Central memory CD4-positive, alpha-beta T cell (primary cell): ENCODE results near the gene DYNC2H1.
"Not testable (repeated sequence)": the region's sequence is repeated elsewhere in the genome, so short reads cannot be mapped to it uniquely, and the experiment has no call there.

Experiments used
- DNase-seq: peaks from one replicate; pipeline ENCODE4 v3.0.0; 2022

Gene DYNC2H1

DNA sequence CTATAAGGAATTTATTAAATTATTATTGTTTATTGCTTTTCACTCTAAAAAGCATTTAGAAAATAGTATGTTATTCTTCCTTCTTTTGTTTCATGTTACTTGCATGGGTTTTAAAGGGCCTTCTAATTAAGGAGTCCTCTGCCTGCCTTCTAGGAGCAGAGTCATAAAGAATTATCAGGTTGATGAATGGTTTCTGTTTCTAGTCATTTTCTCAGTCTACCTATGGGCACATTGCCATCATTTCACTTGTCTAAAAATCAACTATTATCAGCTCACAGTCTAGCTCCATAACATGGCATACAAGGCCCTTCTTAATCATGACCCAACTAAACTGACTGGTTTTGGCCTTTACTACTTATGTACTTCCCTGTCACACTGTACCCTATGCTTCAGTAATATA, 16.2 kb downstream of the DYNC2H1 start:
- DNase-seq: no peak

DNA sequence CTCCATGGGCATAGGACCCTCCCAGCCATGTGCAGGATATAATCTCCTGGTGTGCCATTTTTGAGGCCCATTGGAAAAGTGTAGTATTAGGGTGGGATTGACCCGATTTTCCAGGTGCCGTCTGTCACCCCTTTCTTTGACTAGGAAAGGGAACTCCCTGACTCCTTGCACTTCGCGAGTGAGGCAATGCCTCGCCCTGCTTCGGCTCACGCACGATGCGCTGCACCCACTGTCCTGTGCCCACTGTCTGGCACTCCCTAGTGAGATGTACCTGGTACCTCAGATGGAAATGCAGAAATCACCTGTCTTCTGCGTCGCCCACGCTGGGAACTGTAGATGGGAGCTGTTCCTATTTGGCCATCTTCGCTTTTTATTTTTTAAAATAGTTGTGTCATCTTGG, 32.8 kb downstream of the DYNC2H1 start:
- not testable (repeated sequence) for DNase-seq

- DNase-seq: no peak
Observed at GRCh38 chr11:103147627-103148026, 38.4 kb downstream of the DYNC2H1 start.

DNA sequence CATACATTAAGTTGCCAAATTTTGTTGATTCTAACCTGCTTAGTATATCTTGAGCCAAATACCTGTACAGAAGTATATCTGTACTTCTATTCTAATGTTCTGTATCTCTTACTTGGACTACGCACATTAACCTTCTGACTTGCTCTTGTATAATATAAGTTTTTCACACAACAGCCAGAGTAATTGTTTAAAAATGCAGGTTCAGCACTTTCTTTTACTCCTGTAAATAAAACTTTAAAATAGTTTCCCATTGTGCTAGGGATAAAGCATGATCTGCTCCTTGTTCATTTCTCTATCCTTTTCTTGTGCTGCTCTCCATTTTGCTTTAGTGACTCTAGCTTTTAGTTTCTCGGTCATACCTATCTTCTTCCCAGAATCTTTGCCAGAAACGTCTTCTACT, 48.3 kb downstream of the DYNC2H1 start:
- no peak for DNase-seq

- DNase-seq: no peak
Observed at GRCh38 chr11:103164093-103164796, 55.0 kb downstream of the DYNC2H1 start.

GRCh38 chr11:103167166-103167565, 57.9 kb downstream of the DYNC2H1 start:
- no peak for DNase-seq

- no peak for DNase-seq
Observed at GRCh38 chr11:103170865-103171264, 61.6 kb downstream of the DYNC2H1 start.

DNA sequence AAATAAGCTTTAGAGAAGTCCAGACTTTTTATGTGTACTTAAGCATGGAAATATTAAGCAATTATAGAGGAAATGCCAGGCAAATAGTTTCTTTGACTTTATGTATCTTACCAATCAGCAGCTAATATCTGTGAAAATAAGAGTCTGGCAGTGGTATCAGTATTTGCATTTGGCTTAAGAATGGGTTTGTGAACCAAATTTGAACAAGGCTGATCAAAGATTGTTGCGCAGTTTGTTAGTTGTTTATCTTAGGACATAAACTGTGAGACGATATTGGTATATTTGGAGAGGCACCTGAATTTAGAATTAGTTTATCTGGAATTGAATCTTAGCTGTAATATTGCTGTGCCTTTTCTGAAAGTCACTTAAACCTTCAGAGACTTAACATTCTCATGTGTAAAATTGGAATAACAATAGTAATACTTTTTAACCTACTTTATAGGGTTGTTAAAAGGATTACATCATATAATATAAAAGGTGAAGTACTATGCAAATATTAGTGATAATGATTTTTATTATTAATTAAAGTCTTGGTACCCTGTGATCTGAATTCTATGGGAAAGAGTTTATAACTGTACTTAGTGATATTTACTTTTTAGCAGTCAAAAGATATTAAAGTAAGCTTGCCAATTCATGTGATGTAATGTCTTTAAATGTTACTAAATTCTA, 66.4 kb downstream of the DYNC2H1 start:
- no peak for DNase-seq

- no peak for DNase-seq
Observed at GRCh38 chr11:103183981-103184611, 74.9 kb downstream of the DYNC2H1 start.

- DNase-seq: no peak
Observed at GRCh38 chr11:103202048-103202651, 92.9 kb downstream of the DYNC2H1 start.

GRCh38 chr11:103210543-103210942, 101.3 kb downstream of the DYNC2H1 start:
- DNase-seq: no peak

GRCh38 chr11:103215812-103216211, 106.6 kb downstream of the DYNC2H1 start:
- DNase-seq: no peak

GRCh38 chr11:103220133-103220532, 110.9 kb downstream of the DYNC2H1 start:
- DNase-seq: no peak

- DNase-seq: no peak
Observed at GRCh38 chr11:103222806-103223205, 113.6 kb downstream of the DYNC2H1 start.

GRCh38 chr11:103228807-103229206, 119.6 kb downstream of the DYNC2H1 start:
- no peak for DNase-seq

DNA sequence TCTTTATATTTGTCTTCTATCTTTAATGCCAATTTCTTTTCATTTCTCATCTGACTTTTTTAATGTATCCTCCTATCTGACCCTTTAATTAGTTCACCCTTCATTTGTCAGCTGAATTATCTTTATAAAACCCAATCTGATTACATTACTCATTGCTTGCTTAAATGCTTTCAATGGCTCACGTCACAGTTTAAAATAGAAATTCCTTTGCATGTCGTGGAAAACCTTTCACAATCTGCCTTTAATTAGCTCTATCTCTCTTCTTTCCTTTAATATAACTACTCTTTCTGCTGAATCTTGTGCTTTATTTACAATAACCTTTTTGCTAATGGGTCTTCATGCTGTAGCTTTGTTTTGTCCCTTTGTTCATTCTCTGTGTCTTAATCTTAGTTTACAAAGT, 125.7 kb downstream of the DYNC2H1 start:
- DNase-seq: no peak

DNA sequence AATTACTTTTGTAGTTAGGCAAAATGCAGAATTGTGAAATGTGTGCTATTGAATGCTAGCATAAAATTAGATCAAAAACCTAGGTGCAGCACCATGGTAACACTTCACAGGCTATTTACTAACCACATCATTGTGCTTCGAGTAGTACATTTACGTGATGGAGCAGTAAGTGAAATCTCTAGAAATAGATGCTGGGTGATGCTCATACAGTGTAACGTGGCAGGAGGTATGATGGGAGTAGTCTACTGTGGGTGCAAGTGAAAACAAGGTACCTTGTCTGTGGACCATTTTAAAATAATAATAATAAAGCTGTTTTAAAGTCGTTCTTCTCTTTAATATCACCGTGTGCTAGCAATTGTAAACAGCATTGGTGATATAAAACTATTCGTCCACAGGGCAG, 132.3 kb downstream of the DYNC2H1 start:
- DNase-seq: no peak

- no peak for DNase-seq
Observed at GRCh38 chr11:103254123-103254522, 144.9 kb downstream of the DYNC2H1 start.

- DNase-seq: no peak
Observed at GRCh38 chr11:103257360-103257759, 148.1 kb downstream of the DYNC2H1 start.

DNA sequence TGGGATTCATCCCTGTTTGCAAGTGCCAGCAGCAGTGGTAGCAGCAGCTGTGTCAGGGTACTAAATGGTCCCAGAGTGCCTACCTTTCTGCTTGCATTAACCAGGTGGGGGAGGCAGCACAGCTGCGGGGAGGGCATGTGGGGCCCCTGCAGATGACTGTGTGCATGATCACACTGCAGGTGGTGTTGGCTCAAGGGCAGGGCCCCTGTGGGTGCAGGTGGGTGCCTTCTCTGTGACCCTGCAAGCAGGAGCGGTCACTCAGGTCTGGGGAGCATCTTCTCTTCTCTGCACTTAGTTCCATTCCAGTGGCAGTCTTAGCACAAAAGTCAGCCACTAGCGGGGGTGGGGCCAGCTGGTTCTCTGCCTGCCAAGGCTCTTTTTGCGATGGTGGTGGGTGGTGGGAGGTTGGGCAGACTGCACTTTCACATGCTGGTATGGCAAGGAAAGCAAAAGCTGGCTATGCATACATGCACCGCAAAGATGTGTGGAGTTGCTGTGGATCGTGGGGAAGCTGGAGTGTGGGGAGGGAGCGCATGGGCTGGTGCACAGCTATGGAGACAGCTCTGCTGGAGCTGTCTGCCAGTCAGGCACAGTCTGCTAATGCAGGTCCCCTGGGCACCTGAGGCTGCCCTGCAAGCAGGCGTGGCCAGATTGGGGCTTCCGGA, 157.1 kb downstream of the DYNC2H1 start:
- DNase-seq: no peak

GRCh38 chr11:103272876-103273275, 163.7 kb downstream of the DYNC2H1 start:
- no peak for DNase-seq

GRCh38 chr11:103274025-103274424, 164.8 kb downstream of the DYNC2H1 start:
- no peak for DNase-seq

- DNase-seq: no peak
Observed at GRCh38 chr11:103279821-103280220, 170.6 kb downstream of the DYNC2H1 start.
